Mesenchymal stem cell (in vitro differentiated cells and primary cell): ENCODE data around the gene XRCC4.

ENCODE experiments used
- DNase-seq: peaks from one replicate; pipeline ENCODE4 v3.0.0-alpha.2; 2013
- H2AFZ ChIP-seq: one replicate; pipeline ENCODE4 v1.6.1; 2013; ENCODE audit warnings: low read depth, mild to moderate bottlenecking, control low read depth, inconsistent platforms, low read length, moderate library complexity
- H2AK5ac ChIP-seq: 2 replicates; pipeline ENCODE4 v1.6.1; 2013; ENCODE audit warnings: low read length, moderate library complexity, mild to moderate bottlenecking, inconsistent platforms; ENCODE audit not compliant: severe bottlenecking
- H2BK120ac ChIP-seq: one replicate; pipeline ENCODE4 v1.6.1; 2013; ENCODE audit warnings: low read depth, mild to moderate bottlenecking, inconsistent platforms, low read length, moderate library complexity
- H2BK12ac ChIP-seq, 2 experiments: one replicate each; pipeline ENCODE4 v1.6.1; 2013; ENCODE audit warnings: inconsistent platforms in 2 of 2, low read length in 2 of 2, mild to moderate bottlenecking in 2 of 2, moderate library complexity in 2 of 2, control low read depth in 1 of 2
- H2BK15ac ChIP-seq: one replicate; pipeline ENCODE4 v1.6.1; 2013; ENCODE audit warnings: mild to moderate bottlenecking, low read depth, inconsistent platforms; ENCODE audit not compliant: poor library complexity, severe bottlenecking
- H2BK5ac ChIP-seq: 2 replicates; pipeline ENCODE4 v1.6.1; 2013; ENCODE audit warnings: low read depth, mild to moderate bottlenecking, low read length, control low read depth, inconsistent platforms; ENCODE audit not compliant: poor library complexity, severe bottlenecking
- H3K14ac ChIP-seq, 2 experiments: one replicate each; pipeline ENCODE4 v1.6.1; 2013; ENCODE audit warnings: inconsistent platforms in 2 of 2, low read length in 2 of 2, control low read depth in 1 of 2, mild to moderate bottlenecking in 1 of 2, moderate library complexity in 1 of 2
- H3K18ac ChIP-seq, 2 experiments: one replicate each; pipeline ENCODE4 v1.6.1; 2013; ENCODE audit warnings: inconsistent platforms in 2 of 2, low read length in 2 of 2, control low read depth in 1 of 2, low read depth in 1 of 2, mild to moderate bottlenecking in 1 of 2
- H3K23ac ChIP-seq, 2 experiments: one replicate each; pipeline ENCODE4 v1.6.1; 2013; ENCODE audit warnings: inconsistent platforms in 2 of 2, low read length in 2 of 2, mild to moderate bottlenecking in 2 of 2, moderate library complexity in 2 of 2, control low read depth in 1 of 2
- H3K27ac ChIP-seq: 2 replicates; pipeline ENCODE4 v1.5.1; 2013; ENCODE audit warnings: mild to moderate bottlenecking, moderate library complexity, low read length, control low read depth, inconsistent platforms; ENCODE audit not compliant: poor library complexity, severe bottlenecking
- H3K27me3 ChIP-seq, 2 experiments: 2 replicates each; pipeline versions ENCODE4 v1.6.1 to v1.7.0; 2013; ENCODE audit warnings: low read length in 2 of 2, mild to moderate bottlenecking in 2 of 2, moderate library complexity in 2 of 2, control low read depth in 1 of 2, inconsistent platforms in 1 of 2; ENCODE audit not compliant: control insufficient read depth in 1 of 2, insufficient read depth in 1 of 2
- H3K36me3 ChIP-seq, 2 experiments: 2 replicates each; pipeline versions ENCODE4 v1.6.1 to v1.7.0; 2013; ENCODE audit warnings: low read length in 2 of 2, control low read depth in 1 of 2, inconsistent platforms in 1 of 2, low read depth in 1 of 2, mild to moderate bottlenecking in 1 of 2; ENCODE audit not compliant: insufficient read depth in 2 of 2, control insufficient read depth in 1 of 2
- H3K4ac ChIP-seq, 2 experiments: one replicate each; pipeline ENCODE4 v1.6.1; 2013; ENCODE audit warnings: inconsistent platforms in 2 of 2, low read length in 2 of 2, mild to moderate bottlenecking in 2 of 2, moderate library complexity in 2 of 2, control low read depth in 1 of 2, low read depth in 1 of 2
- H3K4me1 ChIP-seq: 2 replicates; pipeline ENCODE4 v1.6.1; 2013; ENCODE audit warnings: low read depth, low read length, control low read depth; ENCODE audit not compliant: control insufficient read depth, insufficient read depth
- H3K4me2 ChIP-seq: 2 replicates; pipeline ENCODE4 v1.6.1; 2013; ENCODE audit warnings: low read length, mild to moderate bottlenecking, inconsistent platforms; ENCODE audit not compliant: poor library complexity, severe bottlenecking
- H3K4me3 ChIP-seq, 2 experiments: 2 replicates each; pipeline versions ENCODE4 v1.5.1 to v1.7.0; 2013; ENCODE audit warnings: low read length in 2 of 2, mild to moderate bottlenecking in 2 of 2, control low read depth in 1 of 2, low read depth in 1 of 2; ENCODE audit not compliant: insufficient read depth in 1 of 2
- H3K79me1 ChIP-seq: replicated peaks from 2 replicates; pipeline ENCODE4 v1.6.1; 2013; ENCODE audit warnings: mild to moderate bottlenecking, control low read depth, low read length, inconsistent platforms; ENCODE audit not compliant: poor library complexity, severe bottlenecking
- H3K9ac ChIP-seq: 2 replicates; pipeline ENCODE4 v1.7.0; 2013; ENCODE audit warnings: mild to moderate bottlenecking, low read length, moderate library complexity
- H3K9me3 ChIP-seq: 2 replicates; pipeline ENCODE4 v1.7.0; 2013; ENCODE audit warnings: mild to moderate bottlenecking, low read length; ENCODE audit not compliant: control insufficient read depth
- H4K8ac ChIP-seq: one replicate; pipeline ENCODE4 v1.6.1; 2013; ENCODE audit warnings: inconsistent platforms, mild to moderate bottlenecking, low read length, moderate library complexity
- H4K91ac ChIP-seq: one replicate; pipeline ENCODE4 v1.6.1; 2013; ENCODE audit warnings: mild to moderate bottlenecking, low read length, inconsistent platforms
- WGBS: methylation state at CpG from one replicate; pipeline ENCODE4 v1.1.7; 2013; ENCODE audit warnings: mixed read lengths; 5-methylcytosine and 5-hydroxymethylcytosine counted together

XRCC4 gene

GRCh38 chr5:83337453-83338035, 260.2 kb downstream of the XRCC4 start:
- H3K9ac ChIP-seq = no peak overlapping the region
- no peak overlapping the region for H2BK120ac ChIP-seq
- peak; percentile 18 for DNase-seq
- H3K27ac ChIP-seq = no peak overlapping the region
- no peaks in the 10 kb centered on the region for H3K27me3 ChIP-seq
- H2AFZ ChIP-seq = no peak overlapping the region
- H2AK5ac ChIP-seq = no peak overlapping the region
- H3K23ac ChIP-seq = no peak overlapping the region
- no peak overlapping the region for H3K4me3 ChIP-seq
- H2BK5ac ChIP-seq = no peak overlapping the region
- 98% methylated on average over 2 of the region's 4 CpGs for WGBS
- H3K4me2 ChIP-seq = no peak overlapping the region
- no peak overlapping the region for H4K91ac ChIP-seq
- no peaks in the 10 kb centered on the region for H3K36me3 ChIP-seq
- no peak overlapping the region for H3K18ac ChIP-seq
- H3K4ac ChIP-seq = no peak overlapping the region
- no peak overlapping the region for H3K14ac ChIP-seq
- H2BK12ac ChIP-seq = no peak overlapping the region
- no peaks in the 10 kb centered on the region for H3K79me1 ChIP-seq
- H2BK15ac ChIP-seq = no peak overlapping the region
- H4K8ac ChIP-seq = no peak overlapping the region
- H3K4me1 ChIP-seq = no peaks in the 10 kb centered on the region
- H3K9me3 ChIP-seq = no peaks in the 10 kb centered on the region

GRCh38 chr5:83340511-83340918, 263.2 kb downstream of the XRCC4 start:
- Histone ChIP-seq H3K4me2 (no peak overlapping the region), H3K27me3 (no peaks in the 10 kb centered on the region)
- whole genome bisulfite sequencing = 100% methylated on average over 1 of the region's 2 CpGs

GRCh38 chr5:83341815-83342334, 264.5 kb downstream of the XRCC4 start:
- Histone ChIP-seq H3K9me3 (no peaks in the 10 kb centered on the region), H3K4me3 (no peak overlapping the region), H4K91ac (no peak overlapping the region), H3K27ac (no peak overlapping the region), H3K4ac (no peak overlapping the region), H2AK5ac (no peak overlapping the region), H2BK12ac (no peak overlapping the region), H3K18ac (no peak overlapping the region), H2AFZ (no peak overlapping the region), H3K23ac (no peak overlapping the region), H3K79me1 (no peaks in the 10 kb centered on the region), H3K14ac (no peak overlapping the region), H4K8ac (no peak overlapping the region), H2BK120ac (no peak overlapping the region), H3K4me1 (no peaks in the 10 kb centered on the region), H3K36me3 (no peaks in the 10 kb centered on the region), H3K27me3 (no peaks in the 10 kb centered on the region), H3K9ac (peak overlapping the region; percentile 14), H2BK15ac (no peak overlapping the region), H2BK5ac (no peak overlapping the region), H3K4me2 (no peak overlapping the region)
- WGBS = 100% methylated on average over 2 of the region's 3 CpGs
- no peak for DNase-seq

More at GRCh38 chr5:83340511-83340918, 263.2 kb downstream of the XRCC4 start:
- Histone ChIP-seq H2BK15ac (no peak overlapping the region), H3K14ac (no peak overlapping the region), H3K23ac (no peak overlapping the region), H4K8ac (no peak overlapping the region), H2AK5ac (no peak overlapping the region), H3K36me3 (no peaks in the 10 kb centered on the region), H3K27ac (no peak overlapping the region), H3K4ac (no peak overlapping the region), H3K9ac (no peak overlapping the region), H2BK120ac (no peak overlapping the region), H3K4me1 (no peaks in the 10 kb centered on the region), H2BK5ac (no peak overlapping the region), H4K91ac (no peak overlapping the region), H3K18ac (no peak overlapping the region), H2BK12ac (no peak overlapping the region), H3K4me3 (no peak overlapping the region), H2AFZ (no peak overlapping the region), H3K9me3 (no peaks in the 10 kb centered on the region), H3K79me1 (no peaks in the 10 kb centered on the region)
- DNase-seq = no peak

- H4K8ac ChIP-seq = no peak overlapping the region
- H3K4me1 ChIP-seq = no peaks in the 10 kb centered on the region
- H2BK120ac ChIP-seq = no peak overlapping the region
- no peak overlapping the region for H3K4me3 ChIP-seq
- no peak overlapping the region for H3K27ac ChIP-seq
- no peak for DNase-seq
- no peak overlapping the region for H2AFZ ChIP-seq
- H3K4me2 ChIP-seq = no peak overlapping the region
- H2BK5ac ChIP-seq = no peak overlapping the region
- H3K23ac ChIP-seq = no peak overlapping the region
- H2AK5ac ChIP-seq = no peak overlapping the region
- H4K91ac ChIP-seq = no peak overlapping the region
- no peaks in the 10 kb centered on the region for H3K79me1 ChIP-seq
- peaks cover 3% of the 10 kb centered on the region for H3K9me3 ChIP-seq
- no peaks in the 10 kb centered on the region for H3K36me3 ChIP-seq
- no peak overlapping the region for H2BK12ac ChIP-seq
- H3K18ac ChIP-seq = no peak overlapping the region
- H2BK15ac ChIP-seq = no peak overlapping the region
- no peak overlapping the region for H3K14ac ChIP-seq
- no peak overlapping the region for H3K4ac ChIP-seq
- WGBS = 100% methylated on average over 1 of the region's 2 CpGs
- no peaks in the 10 kb centered on the region for H3K27me3 ChIP-seq
- H3K9ac ChIP-seq = peak overlapping the region; percentile 14
Measured at GRCh38 chr5:83342465-83342864, 265.1 kb downstream of the XRCC4 start.
